ENCODE data around the gene CNFN.
"Not testable (repeated sequence)": the region's sequence is repeated elsewhere in the genome, so short reads cannot be mapped to it uniquely, and the experiment has no call there.

CNFN gene

GRCh38 chr19:42351079-42351735 lies 38.9 kb downstream of the CNFN start:
- DNase-seq (ENCODE audit: low read depth), result no peak

GRCh38 chr19:42350417-42350816 lies 39.7 kb downstream of the CNFN start:
- DNase-seq (ENCODE audit: low read depth), result no peak

- no peak for DNase-seq (ENCODE audit: low read depth)
Observed at GRCh38 chr19:42349378-42350107, 40.6 kb downstream of the CNFN start.

- no peak for DNase-seq (ENCODE audit: low read depth)
Observed at GRCh38 chr19:42348211-42348610, 41.9 kb downstream of the CNFN start.

GRCh38 chr19:42345191-42345812 lies 44.8 kb downstream of the CNFN start:
- no peak for DNase-seq (ENCODE audit: low read depth)

GRCh38 chr19:42344336-42344893 lies 45.7 kb downstream of the CNFN start:
- DNase-seq (ENCODE audit: low read depth), result no peak

DNA sequence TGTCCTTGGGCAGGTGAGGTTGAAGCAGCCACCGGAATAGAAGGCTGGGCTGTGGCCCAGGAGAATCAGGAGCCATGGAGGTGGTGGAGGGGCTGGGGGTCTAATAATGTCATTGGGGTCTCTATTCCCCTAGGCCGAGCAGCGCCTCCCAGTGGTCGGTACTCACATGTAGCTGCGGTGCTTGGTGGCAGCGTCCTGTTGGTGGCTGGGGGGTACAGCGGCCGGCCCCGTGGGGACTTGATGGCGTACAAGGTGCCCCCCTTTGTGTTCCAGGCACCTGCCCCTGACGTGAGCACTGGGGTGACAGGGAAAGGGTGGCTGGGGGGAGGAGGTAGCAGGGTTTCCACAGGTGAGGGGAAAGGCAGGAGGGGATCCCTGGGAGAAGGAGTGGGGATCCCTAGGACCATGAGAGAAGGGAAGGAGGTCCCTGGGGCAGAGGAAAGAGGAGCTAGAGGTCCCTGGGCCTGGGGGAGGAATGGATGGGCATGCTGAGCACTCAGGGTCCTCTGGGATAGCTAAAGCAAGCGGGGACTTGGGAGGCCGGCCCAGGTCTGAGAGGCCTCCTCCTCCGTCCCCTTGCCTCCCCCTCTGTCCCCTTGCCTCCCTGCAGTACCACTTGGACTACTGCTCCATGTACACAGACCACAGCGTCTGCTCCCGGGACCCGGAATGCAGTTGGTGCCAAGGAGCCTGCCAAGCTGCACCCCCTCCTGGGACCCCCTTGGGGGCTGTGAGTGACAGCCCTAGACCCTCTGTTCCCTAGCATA lies 46.6 kb downstream of the CNFN start:
- no peak for DNase-seq (ENCODE audit: low read depth)

GRCh38 chr19:42339922-42340321 lies 50.2 kb downstream of the CNFN start:
- not testable (repeated sequence) for DNase-seq (ENCODE audit: low read depth)

DNA sequence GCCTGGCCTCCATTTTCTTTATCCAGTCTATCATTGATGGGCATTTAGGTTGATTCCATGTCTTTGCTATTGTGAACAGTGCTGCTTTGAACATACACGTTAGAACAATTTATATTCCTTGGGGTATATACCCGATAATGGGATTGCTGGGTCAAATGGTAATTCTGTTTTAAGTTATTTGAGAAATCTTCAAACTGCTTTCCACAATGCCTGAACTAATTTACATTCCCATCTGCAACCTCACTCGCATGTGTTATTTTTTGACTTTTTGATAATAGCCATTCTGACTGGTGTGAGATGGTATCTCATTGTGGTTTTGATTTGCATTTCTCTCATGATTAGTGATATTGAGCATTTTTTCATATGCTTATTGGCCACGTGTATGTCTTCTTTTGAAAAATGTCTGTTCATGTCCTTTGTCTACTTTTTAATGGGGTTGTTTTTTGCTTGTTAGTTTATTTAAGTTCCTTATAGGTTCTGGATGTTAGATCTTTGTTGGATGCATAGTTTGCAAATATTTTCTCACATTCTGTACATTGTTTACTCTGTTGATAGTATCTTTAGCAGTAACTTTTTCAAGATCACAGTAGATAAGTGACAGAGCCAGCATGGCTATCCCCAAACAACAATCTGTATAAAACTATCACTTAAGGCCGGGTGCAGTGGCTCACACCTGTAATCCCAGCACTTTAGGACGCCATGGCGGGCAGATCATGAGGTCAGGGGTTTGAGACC lies 50.8 kb downstream of the CNFN start:
- DNase-seq (ENCODE audit: low read depth), result not testable (repeated sequence)
